Endometrial microvascular endothelial cells (primary cell): ENCODE results near the gene ADAMTS15. TPM values are rescaled to one million over a fixed set of nuclear protein-coding genes. Genes with fewer than 3 reads are reported as not detected.

Source experiments
- in situ Hi-C: cut with HindIII; loops from 2 replicates; pipeline ENCODE4 v1.10.0; 2017; ENCODE audit warnings: low sequenced_read_pairs, low pct_unique_long_range_greater_than_20kb; ENCODE audit errors: inconsistent ontology term
- total RNA-seq: library from RNA; depleted of rRNA; stranded (reverse); fragments of >200 nt; gene quantifications from one replicate; pipeline ENCODE4 v1.2.3, GENCODE V29; 2015; ENCODE audit errors: inconsistent ontology term

The ADAMTS15 gene
- total RNA-seq, result 0.46 TPM

GRCh38 chr11:130448416-130449309 lies at the start of gene ADAMTS15:
Gene ADAMTS15 (plus strand): TSS chr11:130448645. CDS start chr11:130448974, 329 bp downstream.
- in situ Hi-C loops, result loop anchor here (25.0 kb wide), 1 partner anchor 414 kb away; no protein-coding TSS in a partner anchor

- in situ Hi-C loops, result no loop called here
Measured at GRCh38 chr11:130399196-130399595, 49.2 kb upstream of the ADAMTS15 start.

GRCh38 chr11:130400781-130401483 lies 47.5 kb upstream of the ADAMTS15 start:
- in situ Hi-C loops, result no loop called here

GRCh38 chr11:130402570-130402969 lies 45.9 kb upstream of the ADAMTS15 start:
- in situ Hi-C loops, result no loop called here

GRCh38 chr11:130403271-130403804 lies 45.1 kb upstream of the ADAMTS15 start:
- in situ Hi-C loops, result no loop called here

- in situ Hi-C loops, result no loop called here
Measured at GRCh38 chr11:130403967-130404366, 44.5 kb upstream of the ADAMTS15 start.

GRCh38 chr11:130404727-130405126 lies 43.7 kb upstream of the ADAMTS15 start:
- in situ Hi-C loops, result no loop called here

GRCh38 chr11:130405428-130405827 lies 43.0 kb upstream of the ADAMTS15 start:
- in situ Hi-C loops, result no loop called here

- in situ Hi-C loops, result no loop called here
Measured at GRCh38 chr11:130407978-130408377, 40.5 kb upstream of the ADAMTS15 start.

- in situ Hi-C loops, result no loop called here
Measured at GRCh38 chr11:130408401-130408890, 40.0 kb upstream of the ADAMTS15 start.

GRCh38 chr11:130408901-130409300 lies 39.5 kb upstream of the ADAMTS15 start:
- in situ Hi-C loops, result no loop called here

- in situ Hi-C loops, result no loop called here
Measured at GRCh38 chr11:130409594-130410388, 38.7 kb upstream of the ADAMTS15 start.

- in situ Hi-C loops, result no loop called here
Measured at GRCh38 chr11:130411223-130411622, 37.2 kb upstream of the ADAMTS15 start.

- in situ Hi-C loops, result no loop called here
Measured at GRCh38 chr11:130413405-130414106, 34.9 kb upstream of the ADAMTS15 start.

- in situ Hi-C loops, result no loop called here
Measured at GRCh38 chr11:130414107-130415080, 34.1 kb upstream of the ADAMTS15 start.

- in situ Hi-C loops, result no loop called here
Measured at GRCh38 chr11:130415731-130416529, 32.5 kb upstream of the ADAMTS15 start.
